ENCODE measurements around the gene ARHGAP29. TPM values are rescaled to one million over a fixed set of nuclear protein-coding genes. Genes with fewer than 3 reads are reported as not detected.

Gene ARHGAP29
- total RNA-seq, 1 donor from 2014 or later, result 35.1 TPM

- no peak for DNase-seq (ENCODE audit: low spot score in 2 of 2)
These were observed 41.7 kb upstream of the ARHGAP29 start for GRCh38 chr1:94279038-94279437.

GRCh38 chr1:94276988-94277434, 39.6 kb upstream of the ARHGAP29 start:
- no peak for TF ChIP-seq CTCF (IDR thresholded peaks at IDR 0.05)
- no peaks in the 10 kb centered on the region for H3K9me3 ChIP-seq
- H3K4me1 ChIP-seq, result peaks cover 0 to 3% of the 10 kb centered on the region in 2 donors
- DNase-seq (ENCODE audit: low spot score in 2 of 2), result no peak
- H3K27ac ChIP-seq, result peak overlapping the region; percentile 61 to 62
- H3K4me3 ChIP-seq, result no peak overlapping the region
- H3K27me3 ChIP-seq, result no peaks in the 10 kb centered on the region
- no peaks in the 10 kb centered on the region for H3K36me3 ChIP-seq
- intact Hi-C loops (cut with DNase I), result no loop called here

More at GRCh38 chr1:94279038-94279437, 41.7 kb upstream of the ARHGAP29 start:
- H3K4me1 ChIP-seq, result peaks cover 0 to 3% of the 10 kb centered on the region in 2 donors
- TF ChIP-seq CTCF (IDR thresholded peaks at IDR 0.05), result no peak
- no peak overlapping the region for H3K27ac ChIP-seq
- no peaks in the 10 kb centered on the region for H3K27me3 ChIP-seq
- no peaks in the 10 kb centered on the region for H3K36me3 ChIP-seq
- intact Hi-C loops (cut with DNase I), result no loop called here
- H3K4me3 ChIP-seq, result no peak overlapping the region
- H3K9me3 ChIP-seq, result no peaks in the 10 kb centered on the region

- Histone ChIP-seq H3K27ac (no peak overlapping the region), H3K4me1 (peaks cover 0 to 3% of the 10 kb centered on the region in 2 donors)
These were observed 37.7 kb upstream of the ARHGAP29 start for GRCh38 chr1:94275083-94275482.

GRCh38 chr1:94274561-94274960, 37.2 kb upstream of the ARHGAP29 start:
- intact Hi-C loops (cut with DNase I), result no loop called here
- no peak overlapping the region for H3K4me3 ChIP-seq
- H3K36me3 ChIP-seq, result no peaks in the 10 kb centered on the region
- no peak for TF ChIP-seq CTCF (IDR thresholded peaks at IDR 0.05)
- no peaks in the 10 kb centered on the region for H3K9me3 ChIP-seq
- H3K27ac ChIP-seq, result no peak overlapping the region
- H3K27me3 ChIP-seq, result no peaks in the 10 kb centered on the region
- peaks cover 0 to 3% of the 10 kb centered on the region in 2 donors for H3K4me1 ChIP-seq
- no peak for DNase-seq (ENCODE audit: low spot score in 2 of 2)

More at GRCh38 chr1:94275083-94275482, 37.7 kb upstream of the ARHGAP29 start:
- intact Hi-C loops (cut with DNase I), result no loop called here
- Histone ChIP-seq H3K27me3 (no peaks in the 10 kb centered on the region), H3K9me3 (no peaks in the 10 kb centered on the region), H3K36me3 (no peaks in the 10 kb centered on the region), H3K4me3 (no peak overlapping the region)
- TF ChIP-seq CTCF (IDR thresholded peaks at IDR 0.05), result no peak
- no peak for DNase-seq (ENCODE audit: low spot score in 2 of 2)

GRCh38 chr1:94273111-94273510, 35.7 kb upstream of the ARHGAP29 start:
- Histone ChIP-seq H3K36me3 (no peaks in the 10 kb centered on the region), H3K4me1 (peaks cover 0 to 3% of the 10 kb centered on the region in 2 donors), H3K27ac (no peak overlapping the region), H3K27me3 (no peaks in the 10 kb centered on the region), H3K4me3 (no peak overlapping the region), H3K9me3 (no peaks in the 10 kb centered on the region)
- intact Hi-C loops (cut with DNase I), result no loop called here
- no peak for TF ChIP-seq CTCF (IDR thresholded peaks at IDR 0.05)
- DNase-seq (ENCODE audit: low spot score in 2 of 2), result no peak

GRCh38 chr1:94272388-94272787, 35.0 kb upstream of the ARHGAP29 start:
- no peaks in the 10 kb centered on the region for H3K27me3 ChIP-seq
- no peak overlapping the region for H3K4me3 ChIP-seq
- H3K9me3 ChIP-seq, result no peaks in the 10 kb centered on the region
- no peaks in the 10 kb centered on the region for H3K36me3 ChIP-seq
- H3K27ac ChIP-seq, result no peak overlapping the region
- intact Hi-C loops (cut with DNase I), result no loop called here
- DNase-seq (ENCODE audit: low spot score in 2 of 2), result no peak
- TF ChIP-seq CTCF (IDR thresholded peaks at IDR 0.05), result no peak
- H3K4me1 ChIP-seq, result peaks cover 0 to 3% of the 10 kb centered on the region in 2 donors

Measured in ascending aorta (tissue), 2 donors.